NCI-H748 (cell line): ENCODE measurements around the gene POLR3B.
"Not testable (repeated sequence)": the region's sequence is repeated elsewhere in the genome, so short reads cannot be mapped to it uniquely, and the experiment has no call there.

Experiments used
- DNase-seq: peaks from one replicate; lab custom pipeline; 2025; ENCODE audit not compliant: unreplicated experiment; lab: John Stamatoyannopoulos, UW

POLR3B gene

GRCh38 chr12:106459124-106459523 is 101.6 kb downstream of the POLR3B start:
- no peak for DNase-seq

DNA sequence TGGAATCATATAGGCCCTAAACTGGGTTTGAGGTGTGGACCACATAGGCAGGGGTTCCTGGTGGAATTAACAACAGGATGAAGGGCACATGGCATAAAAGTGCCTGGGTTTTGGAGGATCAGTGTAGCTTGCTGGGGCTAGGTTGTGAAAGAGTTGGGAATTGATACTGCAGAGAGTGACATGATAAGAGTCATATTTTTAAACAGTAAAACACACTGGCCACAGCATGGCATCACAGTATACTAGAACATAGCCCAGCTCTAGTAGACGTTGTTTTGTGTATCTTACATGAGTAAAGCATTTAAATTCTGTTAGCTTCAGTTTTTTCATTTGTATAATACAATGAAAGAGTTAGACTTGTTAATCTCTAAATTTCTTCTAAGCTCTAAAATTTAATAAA is 102.0 kb downstream of the POLR3B start:
- no peak for DNase-seq

DNA sequence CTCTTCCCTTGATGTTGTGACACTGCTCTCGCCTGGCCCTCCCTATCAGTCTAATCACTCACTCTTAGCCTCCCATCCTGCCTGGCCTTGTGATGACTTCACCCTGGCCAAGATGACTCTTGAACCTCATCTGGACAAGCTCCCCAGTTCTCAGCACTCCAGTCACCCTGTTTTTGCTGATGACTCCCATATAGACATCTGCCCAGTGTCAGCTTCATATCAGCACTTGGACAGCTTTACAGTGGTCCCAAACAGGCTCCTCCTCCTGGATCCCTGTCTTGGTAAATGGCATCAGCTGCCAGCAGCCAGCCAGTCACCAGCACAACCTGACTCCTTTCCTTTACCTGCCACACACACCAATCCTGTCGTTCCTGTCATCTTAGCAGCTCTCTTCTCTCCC is 104.2 kb downstream of the POLR3B start:
- no peak for DNase-seq

DNA sequence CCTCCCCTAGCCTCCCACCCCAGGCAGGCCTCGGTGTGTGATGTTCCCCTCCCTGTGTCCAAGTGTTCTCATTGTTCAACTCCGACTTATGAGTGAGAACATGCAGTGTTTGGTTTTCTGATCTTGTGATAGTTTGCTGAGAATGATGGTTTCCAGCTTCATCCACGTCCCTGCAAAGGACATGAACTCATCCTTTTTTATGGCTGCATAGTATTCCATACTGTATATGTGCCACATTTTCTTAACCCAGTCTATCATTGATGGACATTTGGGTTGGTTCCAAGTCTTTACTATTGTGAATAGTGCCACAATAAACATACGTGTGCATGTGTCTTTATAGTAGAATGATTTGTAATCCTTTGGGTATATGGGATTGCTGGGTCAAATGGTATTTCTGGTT is 108.1 kb downstream of the POLR3B start:
- DNase-seq = not testable (repeated sequence)

GRCh38 chr12:106475662-106476061 is 118.1 kb downstream of the POLR3B start:
- DNase-seq = not testable (repeated sequence)

GRCh38 chr12:106477627-106478026 is 120.1 kb downstream of the POLR3B start:
- peak; percentile 56 for DNase-seq

GRCh38 chr12:106480251-106480650 is 122.7 kb downstream of the POLR3B start:
- DNase-seq = no peak

GRCh38 chr12:106481246-106481645 is 123.7 kb downstream of the POLR3B start:
- DNase-seq = no peak

- no peak for DNase-seq
Observed at GRCh38 chr12:106487664-106488063, 130.1 kb downstream of the POLR3B start.

DNA sequence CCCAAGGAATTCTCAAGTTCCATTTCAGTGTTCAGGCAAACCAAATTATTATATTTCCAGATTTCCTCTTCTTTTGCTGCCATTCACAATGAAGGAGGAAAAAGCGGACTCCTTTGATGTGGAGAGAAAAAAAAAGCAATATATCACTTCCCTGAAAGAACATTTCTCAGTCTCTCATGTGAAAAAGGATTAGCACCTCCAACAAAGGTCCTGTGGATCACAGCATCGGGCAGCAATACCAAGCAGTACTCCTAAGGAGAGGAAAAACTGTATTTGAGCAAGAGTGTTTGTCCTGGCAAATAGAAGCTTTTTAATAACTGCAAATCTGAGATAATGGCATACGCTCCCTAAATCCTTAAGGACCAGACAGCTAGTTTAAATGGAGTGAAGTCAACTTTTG is 131.3 kb downstream of the POLR3B start:
- no peak for DNase-seq

DNA sequence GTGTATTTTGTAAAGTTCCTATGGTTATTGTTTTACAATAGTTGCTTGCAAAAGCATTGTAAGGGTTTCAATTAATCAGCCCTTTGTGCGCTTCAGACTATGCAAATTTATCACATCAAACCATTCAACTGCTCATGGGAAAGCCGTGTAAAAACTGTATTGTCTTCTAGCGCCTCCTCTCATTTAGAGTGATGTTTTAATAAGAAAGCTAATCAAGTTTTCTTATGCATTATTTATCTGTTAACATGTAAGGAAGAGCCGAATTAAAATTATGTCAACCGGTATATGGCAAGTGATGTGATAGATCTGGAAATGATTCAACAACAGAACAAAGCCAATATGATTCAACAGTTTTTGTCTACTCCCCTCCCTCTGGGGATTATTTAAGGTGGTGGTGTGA is 132.7 kb downstream of the POLR3B start:
- no peak for DNase-seq

DNA sequence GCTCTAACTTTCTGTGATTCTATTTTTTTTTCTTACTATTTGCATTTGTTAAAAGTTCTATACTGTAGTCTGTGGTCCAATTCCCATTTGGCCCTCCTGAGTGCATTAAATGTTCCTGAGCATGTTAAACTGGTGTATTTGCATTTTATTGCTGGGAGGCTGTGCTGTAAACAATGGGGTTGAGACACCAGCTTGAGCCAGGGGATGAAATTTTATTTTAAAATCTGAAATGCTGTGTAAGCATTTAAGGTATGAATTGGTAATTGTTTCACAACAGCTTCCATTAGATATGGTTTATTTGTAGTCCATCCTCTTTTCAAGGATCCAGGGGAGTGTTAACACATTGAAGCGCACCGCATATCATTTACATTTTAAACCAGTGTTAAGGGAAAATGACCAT is 135.3 kb downstream of the POLR3B start:
- DNase-seq = no peak

GRCh38 chr12:106493531-106493930 is 136.0 kb downstream of the POLR3B start:
- DNase-seq = peak; percentile 24

GRCh38 chr12:106495354-106495965 is 137.9 kb downstream of the POLR3B start:
- no peak for DNase-seq

GRCh38 chr12:106498056-106498455 is 140.5 kb downstream of the POLR3B start:
- no peak for DNase-seq

GRCh38 chr12:106499628-106500027 is 142.1 kb downstream of the POLR3B start:
- no peak for DNase-seq

DNA sequence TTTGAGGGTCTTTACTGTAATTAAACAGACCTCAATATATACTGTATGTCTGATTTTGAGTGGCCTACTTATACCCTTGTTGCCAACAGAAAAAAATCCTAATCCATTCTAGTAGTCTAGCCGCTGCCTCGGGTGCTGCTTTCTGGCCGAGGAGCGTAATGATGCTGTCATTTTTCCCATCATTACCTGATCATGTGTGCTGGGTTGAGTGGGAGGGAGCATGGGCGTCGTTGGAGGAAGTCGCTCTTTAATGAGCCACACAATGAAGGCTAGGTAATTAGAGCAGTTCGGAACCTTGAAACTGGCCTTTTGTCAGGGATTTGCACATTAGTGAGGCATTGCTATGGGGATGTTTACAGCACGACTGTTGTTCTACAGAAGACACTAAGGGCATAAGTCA is 149.1 kb downstream of the POLR3B start:
- peak; percentile 65 for DNase-seq

GRCh38 chr12:106508966-106509365 is 151.4 kb downstream of the POLR3B start:
- DNase-seq = no peak

DNA sequence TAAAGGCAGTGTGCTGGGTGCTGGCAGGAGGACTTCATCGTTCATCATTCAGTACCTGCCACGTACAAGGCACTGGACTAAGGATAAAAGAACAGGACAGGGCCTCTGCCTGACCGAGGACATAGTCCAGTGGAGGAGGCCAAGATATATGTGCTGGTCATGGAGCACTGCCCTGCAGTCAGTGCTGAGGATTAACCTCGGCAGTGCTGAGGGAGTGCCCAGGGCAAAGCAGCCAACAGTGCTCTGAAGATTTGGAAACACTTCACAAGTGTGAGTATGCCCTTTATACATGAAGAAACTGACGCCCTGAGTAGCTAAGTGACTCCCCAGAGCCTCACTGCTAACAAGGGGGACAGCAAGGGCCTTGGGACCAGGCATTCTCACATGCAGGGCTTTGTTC is 153.8 kb downstream of the POLR3B start:
- DNase-seq = no peak

GRCh38 chr12:106517314-106517713 is 159.8 kb downstream of the POLR3B start:
- no peak for DNase-seq

DNA sequence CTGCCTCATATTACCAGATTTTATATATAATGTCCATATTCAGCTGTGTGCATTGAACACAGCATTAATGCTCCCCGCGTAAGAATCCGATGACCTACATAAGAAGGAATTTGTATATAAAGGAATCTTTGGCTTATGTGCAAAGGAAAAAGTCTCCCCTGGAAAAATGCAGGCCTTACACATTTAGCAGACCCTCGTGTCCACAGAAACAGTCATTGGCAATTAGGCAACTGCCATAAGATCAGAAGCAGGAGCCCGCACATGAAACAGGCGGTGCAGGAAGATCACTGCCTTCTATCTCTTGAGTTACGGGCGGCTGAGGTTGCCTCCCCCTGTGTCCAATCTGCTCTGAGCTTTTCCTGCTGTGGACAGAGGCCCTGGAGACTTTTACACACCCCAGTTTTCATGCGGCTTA is 162.1 kb downstream of the POLR3B start:
- no peak for DNase-seq

DNA sequence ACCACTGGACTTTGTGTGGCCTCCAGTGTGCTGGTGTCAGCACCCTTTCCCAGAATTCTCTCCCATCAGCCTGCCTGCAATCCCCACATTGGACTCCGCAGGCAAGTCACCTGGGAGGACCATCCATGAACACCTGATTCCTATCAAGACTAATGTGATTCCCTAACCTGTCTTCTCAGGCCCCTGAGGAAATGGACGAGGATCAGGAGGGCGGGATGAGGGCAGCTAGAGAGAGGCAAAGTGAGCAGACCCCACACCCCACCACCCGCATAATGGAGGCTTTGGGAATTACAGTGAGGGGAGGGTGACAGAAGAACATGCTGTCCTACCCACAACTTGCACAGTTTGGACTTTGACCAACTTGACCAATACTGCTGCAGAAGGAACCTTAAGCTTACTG is 164.4 kb downstream of the POLR3B start:
- DNase-seq = peak; percentile 6

- DNase-seq = no peak
Observed at GRCh38 chr12:106522708-106523107, 165.2 kb downstream of the POLR3B start.
